DND-41 (cell line): ENCODE measurements around the gene TEX10.

Experiments used
- ATAC-seq: fragments of 200-7000 bp; cut with Tn5 transposase; 3 replicates; pipeline ENCODE4 v1.9.1; 2021; ENCODE audit warnings: low read depth; ENCODE audit not compliant: insufficient read depth
- DNase-seq: peaks from one replicate; pipeline ENCODE4 v3.0.0-alpha.2; 2020
- H2AFZ ChIP-seq: 2 replicates; pipeline ENCODE4 v1.6.0; 2012; ENCODE audit warnings: low read depth, low read length
- H3K27ac ChIP-seq: 2 replicates; pipeline ENCODE4 v1.5.1; 2012; ENCODE audit warnings: low read length, inconsistent platforms
- H3K27me3 ChIP-seq: fragments of 200-600 bp; sonication (generic); 2 replicates; pipeline ENCODE4 v1.6.0; 2012; ENCODE audit warnings: low read length, mild to moderate bottlenecking, inconsistent platforms; ENCODE audit not compliant: insufficient read depth, poor library complexity
- H3K36me3 ChIP-seq: 2 replicates; pipeline ENCODE4 v1.5.1; 2012; ENCODE audit warnings: low read length, inconsistent platforms; ENCODE audit not compliant: insufficient read depth
- H3K4me1 ChIP-seq: 2 replicates; pipeline ENCODE4 v1.5.1; 2012; ENCODE audit warnings: mild to moderate bottlenecking, low read length; ENCODE audit not compliant: insufficient read depth
- H3K4me2 ChIP-seq: 2 replicates; pipeline ENCODE4 v1.6.0; 2012; ENCODE audit warnings: mild to moderate bottlenecking, moderate library complexity, low read length, inconsistent platforms; ENCODE audit not compliant: insufficient read depth
- H3K4me3 ChIP-seq, 2 experiments: fragments of 200-600 bp in 1 of 2; shearing (Covaris generic) in 1 of 2; 2 replicates each; pipeline ENCODE4 v1.5.1; 2012 to 2016; ENCODE audit warnings: inconsistent platforms in 2 of 2, low read length in 2 of 2, mild to moderate bottlenecking in 2 of 2, low read depth in 1 of 2, moderate library complexity in 1 of 2
- H3K79me2 ChIP-seq: 2 replicates; pipeline ENCODE4 v1.6.0; 2012; ENCODE audit warnings: low read length, inconsistent platforms; ENCODE audit not compliant: insufficient read depth
- H3K9ac ChIP-seq: 2 replicates; pipeline ENCODE4 v1.6.0; 2012; ENCODE audit warnings: low read depth, mild to moderate bottlenecking, inconsistent platforms, low read length, moderate library complexity
- H3K9me3 ChIP-seq: 2 replicates; pipeline ENCODE4 v1.5.1; 2012; ENCODE audit warnings: low read length, moderate library complexity, mild to moderate bottlenecking, inconsistent platforms; ENCODE audit not compliant: insufficient read depth, severe bottlenecking
- H4K20me1 ChIP-seq: 2 replicates; pipeline ENCODE4 v1.6.0; 2012; ENCODE audit warnings: low read length; ENCODE audit not compliant: insufficient read depth
- CTCF ChIP-seq: IDR thresholded peaks from 2 replicates; pipeline ENCODE4 v1.5.1; 2012; ENCODE audit warnings: borderline replicate concordance, low read length, moderate library complexity, mild to moderate bottlenecking; ENCODE audit not compliant: poor library complexity, severe bottlenecking; ENCODE audit errors: extremely low read depth
- EZH2 ChIP-seq: IDR thresholded peaks from 3 replicates; pipeline ENCODE4 v1.6.1; 2012; ENCODE audit warnings: borderline replicate concordance, low read depth, mild to moderate bottlenecking, moderate library complexity, low read length, inconsistent platforms; ENCODE audit not compliant: severe bottlenecking

TEX10 gene

DNA sequence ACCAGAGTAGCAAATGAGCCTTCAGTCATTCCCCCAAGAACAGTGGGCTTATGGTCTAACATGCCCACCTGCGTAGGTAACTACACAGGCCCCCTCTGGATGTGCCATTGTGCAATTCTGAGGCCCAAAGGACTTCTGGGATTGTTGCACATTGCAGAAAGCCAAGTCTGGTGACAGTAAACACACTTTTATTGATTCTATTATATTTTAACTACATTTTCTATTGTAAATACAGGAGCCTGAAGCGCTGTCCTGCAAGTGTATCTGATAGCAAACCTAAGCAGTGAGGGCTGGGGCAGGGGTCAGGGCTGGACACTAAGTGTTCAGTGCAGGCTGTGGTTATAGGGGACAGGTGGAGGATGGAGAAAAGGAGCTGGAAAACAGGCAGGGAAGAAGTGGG is 57.5 kb downstream of the TEX10 start:
- Histone ChIP-seq H3K79me2 (no peaks in the 10 kb centered on the region), H3K4me1 (no peaks in the 10 kb centered on the region), H3K4me2 (no peak overlapping the region), H3K4me3 (no peak overlapping the region), H4K20me1 (0 out of 2 replicates have a peak, but pooled peaks cover 3% of the 10 kb centered on the region), H3K27ac (no peak overlapping the region), H3K27me3 (no peaks in the 10 kb centered on the region), H2AFZ (no peak overlapping the region), H3K36me3 (peaks cover 93% of the 10 kb centered on the region), H3K9ac (no peak overlapping the region), H3K9me3 (no peaks in the 10 kb centered on the region)
- ATAC-seq = no peak
- DNase-seq = no peak
- no peak for TF ChIP-seq EZH2
- TF ChIP-seq CTCF = no peak

DNA sequence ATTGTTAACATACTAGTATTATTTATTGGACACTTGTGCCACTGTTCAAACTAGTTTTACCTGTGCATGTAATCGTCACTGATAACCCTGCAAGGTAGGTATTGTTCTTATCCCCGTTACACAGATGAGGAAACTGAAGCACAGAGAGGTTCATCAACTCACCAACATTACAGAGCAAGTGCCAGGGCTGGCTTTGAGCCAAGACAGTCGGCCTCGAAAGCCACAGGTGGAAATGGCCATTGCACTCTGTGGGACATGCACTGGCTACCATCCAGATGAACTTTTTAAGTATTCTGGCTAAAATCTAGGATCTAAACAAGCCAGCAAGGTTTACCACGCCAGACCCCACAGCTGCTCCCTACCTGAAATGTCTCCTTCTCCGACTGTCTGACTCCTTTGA is 57.9 kb downstream of the TEX10 start:
- Histone ChIP-seq H2AFZ (no peak overlapping the region), H3K9me3 (no peaks in the 10 kb centered on the region), H3K79me2 (no peaks in the 10 kb centered on the region), H3K36me3 (peaks cover 89% of the 10 kb centered on the region), H3K4me2 (no peak overlapping the region), H3K27ac (no peak overlapping the region), H3K4me3 (no peak overlapping the region), H4K20me1 (0 out of 2 replicates have a peak, but pooled peaks cover 3% of the 10 kb centered on the region), H3K9ac (no peak overlapping the region), H3K27me3 (no peaks in the 10 kb centered on the region), H3K4me1 (no peaks in the 10 kb centered on the region)
- TF ChIP-seq EZH2 = no peak
- no peak for TF ChIP-seq CTCF
- no peak for DNase-seq
- ATAC-seq = no peak

- H2AFZ ChIP-seq = no peak overlapping the region
- H3K4me3 ChIP-seq = no peak overlapping the region
- no peaks in the 10 kb centered on the region for H3K27me3 ChIP-seq
- no peaks in the 10 kb centered on the region for H3K79me2 ChIP-seq
- ATAC-seq (no peak), DNase-seq (no peak)
- no peak overlapping the region for H3K27ac ChIP-seq
- no peaks in the 10 kb centered on the region for H3K4me1 ChIP-seq
- no peak overlapping the region for H3K9ac ChIP-seq
- H4K20me1 ChIP-seq = 0 out of 2 replicates have a peak, but pooled peaks cover 3% of the 10 kb centered on the region
- TF ChIP-seq CTCF (no peak), EZH2 (no peak)
- H3K4me2 ChIP-seq = no peak overlapping the region
- H3K9me3 ChIP-seq = no peaks in the 10 kb centered on the region
- H3K36me3 ChIP-seq = peaks cover 88% of the 10 kb centered on the region
Observed at GRCh38 chr9:100294341-100294740, 58.4 kb downstream of the TEX10 start.

GRCh38 chr9:100292414-100292813 is 60.3 kb downstream of the TEX10 start:
- Histone ChIP-seq H3K79me2 (no peaks in the 10 kb centered on the region), H2AFZ (no peak overlapping the region), H3K36me3 (peaks cover 89% of the 10 kb centered on the region), H3K27me3 (no peaks in the 10 kb centered on the region), H3K9ac (no peak overlapping the region), H3K9me3 (no peaks in the 10 kb centered on the region), H3K4me2 (no peak overlapping the region), H3K4me1 (no peaks in the 10 kb centered on the region), H3K27ac (no peak overlapping the region), H3K4me3 (no peak overlapping the region), H4K20me1 (0 out of 2 replicates have a peak, but pooled peaks cover 3% of the 10 kb centered on the region)
- DNase-seq = no peak
- TF ChIP-seq CTCF (no peak), EZH2 (no peak)
- no peak for ATAC-seq
